22Rv1 (cell line): ENCODE measurements around the gene UGGT2.

Experiments
- CTCF ChIP-seq: fragments of 450-650 bp; IDR thresholded peaks from 2 replicates; pipeline ENCODE4 v1.5.1; 2017; ENCODE audit warnings: mild to moderate bottlenecking
- ZFX ChIP-seq: fragments of 450-650 bp; IDR thresholded peaks from 2 replicates; pipeline ENCODE4 v1.6.1; 2017; ENCODE audit warnings: antibody characterized with exemption, borderline replicate concordance

GRCh38 chr13:96041326-96042110, 11.7 kb downstream of the UGGT2 start:
- TF ChIP-seq CTCF (no peak), ZFX (no peak)
